NOMO-1 treated with DMSO at 0.1 percent for 48 hours (cell line): ENCODE results near the gene SERPINF2.
"Not testable (repeated sequence)": the region's sequence is repeated elsewhere in the genome, so short reads cannot be mapped to it uniquely, and the experiment has no call there.

Experiments
- DNase-seq: peaks from one replicate; lab custom pipeline; 2025; ENCODE audit not compliant: unreplicated experiment; lab: John Stamatoyannopoulos, UW

The SERPINF2 gene

DNA sequence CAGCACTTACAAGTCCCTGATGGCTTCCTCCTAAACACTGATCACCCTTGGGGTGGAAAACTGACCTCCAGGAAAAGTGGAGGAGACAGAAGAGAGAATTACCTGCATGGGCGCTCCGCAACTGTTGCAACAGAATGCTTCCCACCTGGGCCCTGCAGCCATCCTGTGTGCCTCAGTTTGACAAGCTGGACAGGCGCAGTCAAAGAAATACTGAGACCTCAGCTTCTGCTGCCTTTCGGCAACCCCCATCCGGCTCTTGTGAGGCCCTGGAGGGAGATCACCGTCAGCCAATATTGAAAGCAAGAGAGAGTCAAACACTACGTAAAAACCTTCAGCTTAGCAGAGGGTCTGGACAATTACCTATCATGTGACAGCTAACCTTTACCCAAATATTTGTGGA lies 44.0 kb downstream of the SERPINF2 start:
- no peak for DNase-seq

DNA sequence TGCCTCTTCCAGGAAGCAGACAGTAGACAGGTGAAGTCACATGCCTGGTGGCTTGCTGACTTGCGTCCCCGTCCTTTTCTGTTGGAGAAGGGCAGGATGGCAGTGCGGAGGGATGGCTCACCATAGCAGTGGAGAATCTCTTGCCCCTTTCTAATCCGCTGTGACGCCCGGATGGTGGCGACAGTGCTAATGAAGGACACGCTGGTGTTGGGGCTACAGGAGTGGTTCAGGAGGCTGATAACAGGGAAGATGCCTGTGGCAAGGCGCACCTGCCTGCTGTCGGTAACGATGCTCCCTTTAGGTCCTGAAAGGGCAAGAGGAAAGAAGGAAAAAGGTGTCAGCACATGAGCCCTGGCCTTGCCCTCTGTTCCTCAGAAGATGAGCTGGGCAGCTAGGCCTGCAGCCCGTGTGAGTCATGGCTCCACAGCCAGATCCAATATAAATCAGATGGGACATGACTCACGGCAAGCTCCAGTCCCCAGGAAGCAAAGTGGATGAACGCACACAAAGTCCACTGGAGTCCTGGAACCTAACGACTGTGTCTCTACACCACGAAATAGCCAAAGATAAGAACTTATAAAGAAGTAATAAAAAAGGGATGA lies 44.7 kb downstream of the SERPINF2 start:
- no peak for DNase-seq

DNA sequence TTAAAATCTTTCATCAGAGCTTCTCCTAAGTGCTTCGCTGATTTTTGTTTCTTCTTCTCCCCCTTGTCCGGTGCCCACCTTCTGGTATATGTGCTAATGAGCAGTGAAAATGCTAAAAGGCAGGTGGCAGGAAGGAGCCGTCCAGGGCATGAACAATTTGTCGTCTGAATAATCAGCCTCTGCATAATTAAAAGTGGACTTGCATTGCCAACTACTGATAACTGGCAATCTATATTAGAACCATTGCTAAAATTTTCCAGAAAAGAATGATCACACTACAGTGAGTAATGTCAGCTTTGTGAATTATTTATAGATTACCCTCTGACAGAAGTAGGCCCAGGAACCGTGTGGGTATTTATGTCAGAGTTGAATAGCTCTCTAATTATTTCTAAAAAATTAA lies 47.3 kb downstream of the SERPINF2 start:
- no peak for DNase-seq

DNA sequence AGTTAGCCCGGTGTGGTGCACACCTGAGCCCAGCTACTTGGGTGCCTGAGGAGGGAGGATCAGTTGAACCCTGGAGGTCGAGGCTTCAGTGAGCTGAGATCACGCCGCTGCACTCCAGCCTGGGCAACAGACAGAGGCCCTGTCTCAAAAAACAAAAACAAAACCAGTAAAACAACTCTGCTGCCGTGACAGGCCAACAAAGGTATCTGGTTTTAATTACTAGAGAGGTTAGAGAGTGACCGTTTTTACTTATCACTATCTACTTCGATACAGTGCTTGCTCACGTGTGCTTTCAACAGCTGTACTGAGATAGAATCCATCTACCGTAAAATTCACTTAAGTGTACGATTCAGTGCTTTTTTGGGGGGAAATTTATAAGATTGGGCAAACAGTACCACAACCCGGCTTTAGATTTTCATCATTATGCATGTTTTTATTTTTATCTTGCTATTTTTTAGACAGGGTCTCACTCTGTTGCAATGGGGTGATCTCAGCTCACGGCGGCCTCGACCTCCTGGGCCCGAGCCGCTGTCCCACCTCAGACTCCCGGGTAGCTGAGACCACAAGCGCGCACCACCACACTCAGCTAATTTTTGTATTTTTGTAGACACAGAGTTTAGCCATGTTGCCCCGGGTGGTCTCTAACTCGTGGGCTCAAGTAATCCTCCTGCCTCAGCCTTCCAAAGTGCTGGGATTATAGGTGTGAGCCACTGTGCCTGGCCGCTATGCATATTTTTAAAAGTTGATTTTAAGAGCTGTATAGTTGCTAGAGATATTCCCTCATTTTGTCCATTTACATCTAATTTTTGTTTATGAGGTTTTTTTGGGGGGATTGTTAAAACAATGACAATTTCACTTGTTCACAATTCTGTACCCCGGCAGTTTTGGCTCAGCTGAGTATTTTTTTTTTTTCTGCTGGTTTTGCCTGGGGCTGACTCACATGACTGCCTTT lies 50.1 kb downstream of the SERPINF2 start:
- DNase-seq = no peak

DNA sequence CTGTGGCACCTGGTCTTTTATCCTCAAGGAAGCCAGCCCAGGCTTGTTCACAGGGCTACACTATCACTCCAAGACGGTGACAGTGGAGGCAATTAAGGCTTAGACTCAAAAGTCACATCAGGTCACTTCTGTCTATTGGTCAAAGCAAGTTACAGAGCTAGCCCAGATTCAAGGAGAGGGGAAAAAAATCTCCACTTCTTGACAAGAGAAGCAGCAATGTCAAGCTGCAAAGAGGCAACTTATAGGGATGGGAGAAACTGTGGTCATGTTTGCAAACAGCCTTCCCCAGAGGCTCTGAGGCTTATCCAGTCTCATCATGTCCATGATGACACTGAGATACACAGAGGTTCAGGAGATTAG lies 50.8 kb downstream of the SERPINF2 start:
- DNase-seq = no peak

DNA sequence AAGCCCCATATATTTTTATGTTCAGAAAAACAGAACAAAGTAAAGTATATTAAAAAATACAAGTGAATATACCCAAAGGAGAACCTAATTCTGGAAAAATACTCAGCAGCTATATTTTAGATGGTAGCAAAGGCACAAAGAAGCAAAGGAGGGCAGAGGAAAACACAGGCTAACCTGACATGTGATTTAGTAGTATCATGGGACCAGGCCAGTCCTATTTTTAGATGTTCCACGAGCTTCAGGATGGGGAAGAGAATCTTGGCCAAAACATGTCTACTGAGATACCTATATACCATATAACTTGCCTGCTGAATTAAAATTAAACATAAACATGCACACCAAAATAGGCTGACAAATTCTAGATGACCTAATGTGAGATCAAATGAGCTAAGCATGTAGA lies 54.1 kb downstream of the SERPINF2 start:
- no peak for DNase-seq

DNA sequence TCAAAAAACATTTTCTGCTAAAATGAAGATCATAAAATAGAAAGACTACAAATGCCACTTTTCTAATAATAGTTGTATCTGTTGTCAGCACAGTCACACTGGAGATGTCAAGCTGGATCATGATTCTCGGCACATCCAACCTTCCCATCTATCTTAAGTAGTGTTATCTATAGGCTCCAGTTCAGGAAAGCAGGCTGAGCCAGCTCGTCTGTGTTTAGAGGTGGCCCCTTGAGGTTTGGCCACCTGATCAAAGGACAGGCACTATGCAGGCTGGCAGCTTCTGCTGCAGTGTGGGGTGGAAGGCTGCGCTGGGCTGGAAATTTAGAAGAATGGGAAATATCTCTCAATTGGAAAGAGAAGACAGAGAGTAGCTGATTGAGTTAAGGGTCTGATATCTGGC lies 54.7 kb downstream of the SERPINF2 start:
- DNase-seq = no peak

DNA sequence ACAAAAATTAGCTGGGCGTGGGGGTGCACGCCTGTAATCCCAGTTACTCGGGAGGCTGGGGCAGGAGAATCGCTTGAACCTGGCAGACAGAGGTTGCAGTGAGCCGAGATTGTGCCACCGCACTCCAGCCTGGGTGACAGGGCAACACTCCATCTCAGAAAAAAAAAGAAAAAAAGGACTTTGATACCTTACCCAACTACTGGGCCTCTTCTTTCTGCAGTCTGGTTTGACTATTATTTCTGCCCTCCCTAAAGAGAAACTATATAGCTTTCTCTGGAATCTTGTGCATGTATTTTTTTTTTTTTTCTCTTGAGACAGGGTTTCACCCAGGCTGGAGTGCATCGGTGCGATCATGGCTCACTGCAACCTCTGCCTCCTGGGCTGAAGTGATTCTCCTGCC lies 55.2 kb downstream of the SERPINF2 start:
- not testable (repeated sequence) for DNase-seq

DNA sequence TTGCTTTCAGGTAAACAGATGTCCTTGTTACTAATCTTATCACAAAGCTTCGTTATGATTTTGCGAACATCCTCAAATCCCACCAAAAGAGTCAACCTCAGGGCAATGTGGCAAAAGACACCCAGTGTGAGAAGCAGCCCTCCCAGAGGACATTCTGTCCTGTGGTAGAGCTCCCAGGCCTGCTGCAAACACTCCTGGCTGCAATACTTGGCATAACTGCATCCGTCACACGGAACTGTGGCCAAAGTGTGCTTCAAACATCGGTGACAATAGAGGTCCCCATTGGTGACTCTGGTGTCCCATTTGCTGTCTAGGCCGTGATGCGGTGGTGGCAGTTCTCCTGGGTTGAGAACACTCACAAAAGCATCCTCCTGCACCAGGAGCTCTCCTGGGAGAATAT lies 57.6 kb downstream of the SERPINF2 start:
- no peak for DNase-seq

DNA sequence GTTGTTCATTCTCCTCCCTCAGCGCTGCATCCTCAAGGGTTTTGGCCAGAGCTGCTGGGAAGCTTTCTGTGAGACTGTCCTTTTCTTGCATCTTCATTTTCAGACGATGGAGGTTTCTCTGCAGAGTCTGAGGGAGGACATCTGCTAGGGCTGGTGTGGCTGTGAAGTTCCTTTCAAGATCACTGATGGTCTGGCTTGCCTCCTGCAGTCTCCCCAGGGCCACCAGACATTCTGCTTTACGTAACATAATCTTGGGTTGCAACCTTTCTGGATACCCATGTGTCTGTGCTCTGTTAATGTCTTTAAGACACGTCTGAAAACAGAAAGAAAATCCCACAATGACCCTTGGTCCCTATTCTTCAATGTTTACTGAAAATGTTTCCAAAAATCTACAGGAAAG lies 58.0 kb downstream of the SERPINF2 start:
- no peak for DNase-seq

DNA sequence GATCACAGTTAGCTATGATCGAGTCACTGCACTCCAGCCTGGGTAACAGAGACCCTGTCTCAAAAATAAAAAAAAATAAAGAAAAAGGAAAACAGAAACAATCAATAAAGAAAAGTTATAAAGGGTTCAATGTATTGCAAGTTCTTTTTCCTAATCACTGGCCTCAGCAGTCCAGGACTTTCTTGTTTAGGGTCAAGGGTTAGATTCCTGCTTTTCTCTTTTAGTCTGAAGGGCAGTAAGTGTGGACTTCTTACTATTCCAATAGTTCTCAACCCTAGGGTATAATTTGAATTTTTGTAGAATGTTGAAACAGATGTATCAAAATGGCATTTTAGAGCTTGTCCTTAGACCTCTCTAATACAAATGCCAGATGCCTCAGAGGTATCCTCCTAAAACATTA lies 59.8 kb downstream of the SERPINF2 start:
- no peak for DNase-seq

DNA sequence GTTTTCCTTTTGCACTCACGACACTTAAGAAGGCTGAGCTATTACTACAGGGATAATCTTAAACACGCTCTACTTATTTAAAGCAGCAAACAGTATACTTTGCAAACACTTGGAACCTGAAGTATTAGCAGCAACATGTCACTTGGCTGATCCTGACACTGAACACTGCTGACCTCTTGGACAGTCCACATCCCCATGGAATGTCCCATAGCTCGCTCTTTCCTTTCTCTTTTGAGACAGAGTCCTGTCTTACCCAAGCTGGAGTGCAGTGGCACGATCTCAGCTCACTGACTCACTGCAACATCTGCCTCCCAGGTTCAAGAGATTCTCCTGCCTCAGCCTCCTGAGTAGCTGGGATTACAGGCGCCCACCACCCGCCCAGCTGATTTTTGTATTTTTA lies 60.6 kb downstream of the SERPINF2 start:
- no peak for DNase-seq
